Colon (tissue), 2 donors: ENCODE measurements around the gene HNRNPUL1.

Experiments used
- FAIRE-seq: peaks from 2 replicates; lab custom pipeline; 2012; peaks lifted over from hg19 to GRCh38; lab: Jason Lieb, UNC
- donor health status: control.
- donor health status: control.

Gene HNRNPUL1

GRCh38 chr19:41353466-41354342 is 89.5 kb downstream of the HNRNPUL1 start, which contains the start of gene TGFB1:
TGFB1 (minus strand) TSS chr19:41353922; CDS start chr19:41353044, 878 bp downstream.
- no peak for FAIRE-seq

GRCh38 chr19:41354343-41354953 is 90.3 kb downstream of the HNRNPUL1 start:
- FAIRE-seq = no peak

GRCh38 chr19:41355035-41355434 is 90.9 kb downstream of the HNRNPUL1 start:
- no peak for FAIRE-seq

GRCh38 chr19:41355802-41356201 is 91.6 kb downstream of the HNRNPUL1 start:
- FAIRE-seq = no peak

GRCh38 chr19:41356984-41357739 is 93.0 kb downstream of the HNRNPUL1 start:
- no peak for FAIRE-seq
